HG03457 (cell line): ENCODE data around the gene OR13C8.

Experiments used
- ATAC-seq: cut with Tn5 transposase; IDR thresholded peaks from one replicate; pipeline ENCODE4 v1.9.1; 2021; ENCODE audit warnings: moderate number of reproducible peaks; ENCODE audit not compliant: unreplicated experiment

The OR13C8 gene

GRCh38 chr9:104608336-104608735, 39.4 kb downstream of the OR13C8 start:
- ATAC-seq, result no peak

GRCh38 chr9:104611213-104611612, 42.2 kb downstream of the OR13C8 start:
- ATAC-seq, result no peak

- ATAC-seq, result no peak
These were observed 48.5 kb downstream of the OR13C8 start for GRCh38 chr9:104617418-104617817.

- ATAC-seq, result no peak
These were observed 49.1 kb downstream of the OR13C8 start, which contains the start of gene OR13C9 for GRCh38 chr9:104618104-104618503. Gene OR13C9 (minus strand): TSS chr9:104618204. CDS start chr9:104618204, 0 bp downstream.
